Heart left ventricle (tissue), 13 donors: ENCODE results near the gene SPIN1.

ENCODE experiments used
- CTCF ChIP-seq, 12 donors: fragments of 200-600 bp; sonication (generic) in 4 of 12; IDR thresholded peaks; one replicate each; pipeline versions ENCODE4 v1.5.0 to v1.8.0; 2018 to 2022; ENCODE audit warnings: antibody characterized with exemption in 12 of 12, mild to moderate bottlenecking in 5 of 12
- POLR2A ChIP-seq, 2 donors: fragments of 450-650 bp; IDR thresholded peaks; one replicate each; pipeline ENCODE4 v1.6.1; 2017; ENCODE audit warnings: antibody characterized with exemption in 2 of 2, mild to moderate bottlenecking in 2 of 2, moderate library complexity in 2 of 2
- donor health status: ischemic (EF 13 %, LVEDD 7.1; RV severe dilation, severe dysfunction).
- donor health status: DM: no; HTN: yes; CAD: no.
- donor health status: DM: no; HTN: no; CAD: no.
- donor health status: ischemic (EF 25% LVEDD 6.9; RV normal size, moderate dysfunction).
- donor health status: ischemic (EF 25% LVEDD 5.7; RV mildly dilated, moderate dysfunction).
- donor health status: ischemic (EF 35%, LVEDD 5.7; RV mildly dilated, moderate dysfunction).
- donor health status: nonischemic (EF 11% LVEDD 7.7; RV severe dilation, severe dysfunction).
- donor health status: DM: yes; HTN: yes; CAD: no.
- donor health status: PGD.
- donor health status: ischemic (EF 29% LVEDD 5.4; RV normal size, mild dysfunction).
- donor health status: nonischemic (EF 23%, LVEDD 6.1; RV moderate dilation, normal function).

DNA sequence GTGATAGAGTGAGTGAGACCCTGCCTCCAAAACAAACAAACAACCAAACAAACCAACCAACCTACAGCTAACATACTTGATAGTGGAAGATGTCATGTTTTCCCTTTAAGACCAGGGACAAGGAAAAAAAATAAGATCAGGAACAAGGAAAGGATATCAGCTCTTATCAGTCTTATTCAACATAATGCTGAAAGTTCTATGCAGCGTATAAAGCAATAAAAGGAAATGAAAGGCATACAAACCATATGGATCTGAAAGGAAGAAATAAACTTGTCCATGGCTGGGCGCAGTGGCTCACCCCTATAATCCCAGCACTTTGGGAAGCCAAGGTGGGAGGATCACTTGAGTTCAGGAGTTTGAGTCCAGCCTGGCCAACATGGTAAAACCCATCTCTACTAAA is 23.5 kb upstream of the SPIN1 start:
- TF ChIP-seq CTCF (IDR thresholded peaks at IDR 0.05): no peak
- TF ChIP-seq POLR2A (IDR thresholded peaks at IDR 0.05): no peak
